Osteocyte (in vitro differentiated cells): ENCODE data around the gene PCCA. TPM values are rescaled to one million over a fixed set of nuclear protein-coding genes. Genes with fewer than 3 reads are reported as not detected.

Source experiments
- DNase-seq: peaks from one replicate; pipeline ENCODE4 v3.0.0; 2021; ENCODE audit warnings: mixed read lengths; ENCODE audit not compliant: unreplicated experiment; ENCODE audit errors: extremely low spot score
- H3K27ac Mint-ChIP-seq: one replicate; pipeline ENCODE4 v1.8.0; 2021; ENCODE audit warnings: mild to moderate bottlenecking, mixed read lengths; ENCODE audit not compliant: unreplicated experiment
- H3K27me3 Mint-ChIP-seq: one replicate; pipeline ENCODE4 v1.8.0; 2021; ENCODE audit warnings: mixed read lengths; ENCODE audit not compliant: unreplicated experiment
- H3K36me3 Mint-ChIP-seq: one replicate; pipeline ENCODE4 v1.8.0; 2021; ENCODE audit warnings: mixed read lengths; ENCODE audit not compliant: unreplicated experiment
- H3K4me1 Mint-ChIP-seq: one replicate; pipeline ENCODE4 v1.8.0; 2021; ENCODE audit warnings: mixed read lengths; ENCODE audit not compliant: unreplicated experiment
- H3K4me3 Mint-ChIP-seq: one replicate; pipeline ENCODE4 v1.8.0; 2021; ENCODE audit warnings: mild to moderate bottlenecking, moderate library complexity, mixed read lengths; ENCODE audit not compliant: unreplicated experiment
- H3K9me3 Mint-ChIP-seq: one replicate; pipeline ENCODE4 v1.8.0; 2021; ENCODE audit warnings: mixed read lengths; ENCODE audit not compliant: unreplicated experiment
- total RNA-seq: library from RNA; stranded (reverse); gene quantifications from 2 replicates; pipeline ENCODE4 v1.2.1, GENCODE V29; 2021
- TF ChIP-seq, protein P1 (sequence below): fragments of 200-600 bp; sonication (generic); IDR thresholded peaks from 2 replicates; pipeline ENCODE4 v1.5.0; 2021; ENCODE audit warnings: antibody characterized with exemption, mild to moderate bottlenecking, moderate library complexity

PCCA gene
- total RNA-seq, 1 donor from 2014 or later: 33.7 TPM

- TF ChIP-seq, protein P1, sequence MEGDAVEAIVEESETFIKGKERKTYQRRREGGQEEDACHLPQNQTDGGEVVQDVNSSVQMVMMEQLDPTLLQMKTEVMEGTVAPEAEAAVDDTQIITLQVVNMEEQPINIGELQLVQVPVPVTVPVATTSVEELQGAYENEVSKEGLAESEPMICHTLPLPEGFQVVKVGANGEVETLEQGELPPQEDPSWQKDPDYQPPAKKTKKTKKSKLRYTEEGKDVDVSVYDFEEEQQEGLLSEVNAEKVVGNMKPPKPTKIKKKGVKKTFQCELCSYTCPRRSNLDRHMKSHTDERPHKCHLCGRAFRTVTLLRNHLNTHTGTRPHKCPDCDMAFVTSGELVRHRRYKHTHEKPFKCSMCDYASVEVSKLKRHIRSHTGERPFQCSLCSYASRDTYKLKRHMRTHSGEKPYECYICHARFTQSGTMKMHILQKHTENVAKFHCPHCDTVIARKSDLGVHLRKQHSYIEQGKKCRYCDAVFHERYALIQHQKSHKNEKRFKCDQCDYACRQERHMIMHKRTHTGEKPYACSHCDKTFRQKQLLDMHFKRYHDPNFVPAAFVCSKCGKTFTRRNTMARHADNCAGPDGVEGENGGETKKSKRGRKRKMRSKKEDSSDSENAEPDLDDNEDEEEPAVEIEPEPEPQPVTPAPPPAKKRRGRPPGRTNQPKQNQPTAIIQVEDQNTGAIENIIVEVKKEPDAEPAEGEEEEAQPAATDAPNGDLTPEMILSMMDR: no peak
- H3K4me1 Mint-ChIP-seq: peaks cover 32% of the 10 kb centered on the region
- H3K9me3 Mint-ChIP-seq: no peaks in the 10 kb centered on the region
- no peaks in the 10 kb centered on the region for H3K36me3 Mint-ChIP-seq
- DNase-seq: no peak
- H3K27me3 Mint-ChIP-seq: no peaks in the 10 kb centered on the region
- H3K27ac Mint-ChIP-seq: no peak overlapping the region
- no peak overlapping the region for H3K4me3 Mint-ChIP-seq
Observed at GRCh38 chr13:100506154-100506553, 417.3 kb downstream of the PCCA start.

- Mint-ChIP-seq H3K27me3 (no peaks in the 10 kb centered on the region), H3K36me3 (no peaks in the 10 kb centered on the region), H3K27ac (no peak overlapping the region), H3K4me3 (no peak overlapping the region), H3K4me1 (peaks cover 38% of the 10 kb centered on the region), H3K9me3 (no peaks in the 10 kb centered on the region)
- DNase-seq: no peak
- TF ChIP-seq, protein P1: no peak
Observed at GRCh38 chr13:100506600-100507422, 417.9 kb downstream of the PCCA start.

- TF ChIP-seq, protein P1: no peak
- Mint-ChIP-seq H3K4me1 (peaks cover 50% of the 10 kb centered on the region), H3K27ac (no peak overlapping the region), H3K9me3 (no peaks in the 10 kb centered on the region), H3K27me3 (no peaks in the 10 kb centered on the region), H3K36me3 (no peaks in the 10 kb centered on the region), H3K4me3 (no peak overlapping the region)
- no peak for DNase-seq
Observed at GRCh38 chr13:100508455-100508854, 419.6 kb downstream of the PCCA start.

- no peak overlapping the region for H3K27ac Mint-ChIP-seq
- DNase-seq: no peak
- no peaks in the 10 kb centered on the region for H3K27me3 Mint-ChIP-seq
- TF ChIP-seq, protein P1: no peak
- no peak overlapping the region for H3K4me3 Mint-ChIP-seq
- H3K4me1 Mint-ChIP-seq: peaks cover 55% of the 10 kb centered on the region
- no peaks in the 10 kb centered on the region for H3K9me3 Mint-ChIP-seq
- H3K36me3 Mint-ChIP-seq: no peaks in the 10 kb centered on the region
Observed at GRCh38 chr13:100508996-100509395, 420.1 kb downstream of the PCCA start.

- Mint-ChIP-seq H3K27me3 (no peaks in the 10 kb centered on the region), H3K4me3 (no peak overlapping the region), H3K27ac (no peak overlapping the region), H3K4me1 (peaks cover 62% of the 10 kb centered on the region), H3K9me3 (no peaks in the 10 kb centered on the region), H3K36me3 (no peaks in the 10 kb centered on the region)
- TF ChIP-seq, protein P1: no peak
- no peak for DNase-seq
Observed at GRCh38 chr13:100510208-100510957, 421.5 kb downstream of the PCCA start.
